Measurements from ENCODE around the gene ABCC11.
A peak's percentile ranks its signal among the peaks of the same experiment; 100 is the strongest.

The ABCC11 gene

GRCh38 chr16:48133455-48134211, 113.7 kb downstream of the ABCC11 start:
- Mint-ChIP-seq H3K9me3 (no peaks in the 10 kb centered on the region), H3K4me3 (no peak overlapping the region), H3K27me3 (ENCODE audit: low read depth) (no peaks in the 10 kb centered on the region), H3K4me1 (ENCODE audit: low read depth) (no peaks in the 10 kb centered on the region), H3K36me3 (ENCODE audit: low read depth) (no peaks in the 10 kb centered on the region), H3K27ac (no peak overlapping the region)
- no peak for DNase-seq (ENCODE audit: low spot score)

GRCh38 chr16:48132696-48133095, 114.6 kb downstream of the ABCC11 start:
- no peak for DNase-seq (ENCODE audit: low spot score)
- H3K4me3 Mint-ChIP-seq, result no peak overlapping the region
- no peaks in the 10 kb centered on the region for H3K4me1 Mint-ChIP-seq (ENCODE audit: low read depth)
- no peaks in the 10 kb centered on the region for H3K9me3 Mint-ChIP-seq
- H3K27me3 Mint-ChIP-seq (ENCODE audit: low read depth), result no peaks in the 10 kb centered on the region
- no peak overlapping the region for H3K27ac Mint-ChIP-seq
- H3K36me3 Mint-ChIP-seq (ENCODE audit: low read depth), result no peaks in the 10 kb centered on the region

- Mint-ChIP-seq H3K27me3 (ENCODE audit: low read depth) (no peaks in the 10 kb centered on the region), H3K4me3 (no peak overlapping the region), H3K27ac (no peak overlapping the region), H3K4me1 (ENCODE audit: low read depth) (no peaks in the 10 kb centered on the region), H3K9me3 (no peaks in the 10 kb centered on the region), H3K36me3 (ENCODE audit: low read depth) (no peaks in the 10 kb centered on the region)
- no peak for DNase-seq (ENCODE audit: low spot score)
Measured at GRCh38 chr16:48131201-48131935, 116.0 kb downstream of the ABCC11 start.

DNA sequence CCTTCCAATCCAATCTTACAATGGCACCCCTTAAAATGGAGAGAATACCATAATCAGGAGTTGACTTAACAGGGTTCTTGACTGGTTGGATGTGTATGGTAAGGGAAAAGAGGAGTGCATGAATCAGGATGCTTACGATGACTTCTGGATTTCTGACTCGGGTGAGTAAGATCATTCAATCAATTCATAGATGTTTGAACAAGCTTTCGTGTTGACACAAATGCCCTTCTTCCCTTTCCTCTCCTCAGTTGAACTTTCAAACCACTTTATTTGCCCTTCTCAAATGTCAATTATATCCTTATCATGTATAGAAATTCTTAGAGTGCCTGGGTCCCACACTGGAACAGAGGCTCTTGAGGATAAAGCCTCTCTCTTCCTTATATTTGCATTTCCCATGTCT, 117.4 kb downstream of the ABCC11 start:
- H3K9me3 Mint-ChIP-seq, result no peaks in the 10 kb centered on the region
- no peak overlapping the region for H3K4me3 Mint-ChIP-seq
- H3K27me3 Mint-ChIP-seq (ENCODE audit: low read depth), result no peaks in the 10 kb centered on the region
- no peak for DNase-seq (ENCODE audit: low spot score)
- H3K27ac Mint-ChIP-seq, result no peak overlapping the region
- H3K4me1 Mint-ChIP-seq (ENCODE audit: low read depth), result no peaks in the 10 kb centered on the region
- no peaks in the 10 kb centered on the region for H3K36me3 Mint-ChIP-seq (ENCODE audit: low read depth)

GRCh38 chr16:48128769-48129168, 118.6 kb downstream of the ABCC11 start:
- no peaks in the 10 kb centered on the region for H3K36me3 Mint-ChIP-seq (ENCODE audit: low read depth)
- H3K27me3 Mint-ChIP-seq (ENCODE audit: low read depth), result no peaks in the 10 kb centered on the region
- no peaks in the 10 kb centered on the region for H3K9me3 Mint-ChIP-seq
- no peak overlapping the region for H3K27ac Mint-ChIP-seq
- DNase-seq (ENCODE audit: low spot score), result no peak
- H3K4me3 Mint-ChIP-seq, result no peak overlapping the region
- H3K4me1 Mint-ChIP-seq (ENCODE audit: low read depth), result no peaks in the 10 kb centered on the region

DNA sequence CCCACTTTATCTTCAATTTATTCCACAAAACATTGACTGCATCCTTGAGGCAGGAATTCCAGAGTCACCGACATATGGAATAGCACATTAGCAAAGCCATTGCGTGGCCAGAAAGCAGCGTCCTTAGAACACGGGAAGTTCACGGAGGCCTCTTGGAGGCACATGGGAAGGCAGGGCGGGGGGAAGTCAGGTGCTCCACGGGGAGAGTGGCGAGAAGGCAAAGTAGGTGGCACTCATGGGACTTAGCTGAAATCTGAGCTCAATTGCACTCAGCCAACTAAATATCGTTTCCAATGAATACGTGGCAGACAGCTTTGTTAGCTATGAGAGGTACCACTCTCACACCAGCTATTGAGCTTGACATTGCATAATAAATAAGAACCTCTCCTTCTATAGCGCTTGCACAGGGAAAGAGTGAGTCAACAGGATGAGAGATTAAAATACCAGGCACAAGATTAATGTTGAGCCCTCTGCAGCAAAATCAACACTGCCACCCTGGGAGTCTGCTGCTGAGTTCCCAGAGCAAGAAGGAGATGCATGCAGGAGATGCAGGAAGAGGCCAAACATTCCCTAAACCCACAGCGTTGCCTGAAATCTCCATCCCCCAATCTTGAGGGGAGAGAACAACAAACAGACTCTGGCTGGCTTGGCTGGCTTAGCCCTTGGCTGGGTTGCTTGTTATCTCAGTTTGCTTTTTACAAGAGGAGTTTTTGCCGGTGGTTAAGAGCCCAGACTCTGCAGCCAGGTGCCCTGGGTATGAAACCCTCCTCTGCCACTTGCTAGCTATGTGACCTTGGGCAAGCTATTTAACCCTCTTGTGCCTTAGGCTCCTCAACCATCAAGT, 120.3 kb downstream of the ABCC11 start:
- Mint-ChIP-seq H3K27ac (no peak overlapping the region), H3K4me3 (no peak overlapping the region), H3K9me3 (no peaks in the 10 kb centered on the region), H3K36me3 (ENCODE audit: low read depth) (no peaks in the 10 kb centered on the region), H3K27me3 (ENCODE audit: low read depth) (no peaks in the 10 kb centered on the region), H3K4me1 (ENCODE audit: low read depth) (no peaks in the 10 kb centered on the region)
- no peak for DNase-seq (ENCODE audit: low spot score)

DNA sequence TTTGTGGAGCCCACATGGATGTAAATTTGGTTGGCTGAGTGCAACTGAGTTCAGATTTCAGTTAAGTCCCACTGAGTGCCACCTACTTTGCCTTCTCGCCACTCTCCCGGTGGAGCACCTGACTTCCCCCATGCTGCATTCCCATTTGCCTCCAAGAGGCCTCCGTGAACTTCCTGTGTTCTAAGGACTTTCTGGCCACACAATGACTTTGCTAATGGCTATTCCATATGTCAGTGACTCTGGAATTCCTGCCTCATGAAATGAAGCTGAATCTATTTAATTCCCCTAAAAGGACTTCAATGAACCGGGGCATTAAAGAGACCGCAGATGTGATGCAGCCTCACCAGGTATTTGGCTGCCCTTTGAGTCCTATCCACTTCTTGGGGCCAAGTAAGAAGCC, 121.5 kb downstream of the ABCC11 start:
- no peaks in the 10 kb centered on the region for H3K27me3 Mint-ChIP-seq (ENCODE audit: low read depth)
- DNase-seq (ENCODE audit: low spot score), result no peak
- H3K4me1 Mint-ChIP-seq (ENCODE audit: low read depth), result no peaks in the 10 kb centered on the region
- no peak overlapping the region for H3K4me3 Mint-ChIP-seq
- no peaks in the 10 kb centered on the region for H3K9me3 Mint-ChIP-seq
- H3K27ac Mint-ChIP-seq, result no peak overlapping the region
- H3K36me3 Mint-ChIP-seq (ENCODE audit: low read depth), result no peaks in the 10 kb centered on the region

GRCh38 chr16:48124266-48124665, 123.1 kb downstream of the ABCC11 start:
- DNase-seq (ENCODE audit: low spot score), result no peak
- Mint-ChIP-seq H3K27me3 (ENCODE audit: low read depth) (no peaks in the 10 kb centered on the region), H3K36me3 (ENCODE audit: low read depth) (no peaks in the 10 kb centered on the region), H3K9me3 (no peaks in the 10 kb centered on the region), H3K27ac (no peak overlapping the region), H3K4me3 (no peak overlapping the region), H3K4me1 (ENCODE audit: low read depth) (no peaks in the 10 kb centered on the region)

DNA sequence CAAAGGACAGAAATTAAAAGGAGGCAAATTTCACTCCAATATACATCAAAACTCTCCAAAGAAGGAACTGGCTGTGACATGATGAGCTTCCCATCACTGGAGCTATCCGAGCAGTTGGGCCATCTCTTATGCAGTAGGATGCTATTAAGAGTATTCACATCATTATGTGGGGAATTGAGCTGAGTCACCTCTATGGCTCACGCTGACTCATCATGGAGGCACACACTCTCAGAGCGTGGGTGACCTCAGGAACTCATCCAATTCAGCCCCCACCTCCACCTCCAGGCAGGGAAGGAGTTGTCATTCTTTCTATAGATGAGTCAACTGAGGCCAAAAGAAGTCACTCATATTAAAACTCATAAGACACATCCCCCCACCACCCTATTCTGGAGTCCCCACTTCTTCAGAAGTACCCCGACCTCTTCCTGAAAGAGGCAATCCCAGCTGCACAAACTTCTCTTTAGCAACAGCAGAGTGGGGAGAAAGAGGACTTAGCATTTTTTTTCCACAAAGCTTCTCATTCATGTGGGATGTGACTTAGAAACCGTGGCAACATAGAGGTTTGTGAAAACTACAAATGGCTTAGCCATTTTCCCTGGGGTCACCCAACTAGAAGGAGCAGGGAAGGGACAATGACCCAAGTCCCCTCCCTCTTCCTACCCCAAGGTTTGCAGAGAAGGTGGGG, 124.1 kb downstream of the ABCC11 start:
- peak; percentile 68 for DNase-seq (ENCODE audit: low spot score)
- no peaks in the 10 kb centered on the region for H3K9me3 Mint-ChIP-seq
- no peak overlapping the region for H3K4me3 Mint-ChIP-seq
- H3K4me1 Mint-ChIP-seq (ENCODE audit: low read depth), result no peaks in the 10 kb centered on the region
- peaks cover 2% of the 10 kb centered on the region for H3K27me3 Mint-ChIP-seq (ENCODE audit: low read depth)
- no peak overlapping the region for H3K27ac Mint-ChIP-seq
- H3K36me3 Mint-ChIP-seq (ENCODE audit: low read depth), result no peaks in the 10 kb centered on the region

GRCh38 chr16:48121276-48121675, 126.1 kb downstream of the ABCC11 start:
- H3K9me3 Mint-ChIP-seq, result no peaks in the 10 kb centered on the region
- no peak overlapping the region for H3K27ac Mint-ChIP-seq
- DNase-seq (ENCODE audit: low spot score), result no peak
- H3K4me3 Mint-ChIP-seq, result no peak overlapping the region
- peaks cover 2% of the 10 kb centered on the region for H3K27me3 Mint-ChIP-seq (ENCODE audit: low read depth)
- H3K36me3 Mint-ChIP-seq (ENCODE audit: low read depth), result no peaks in the 10 kb centered on the region
- no peaks in the 10 kb centered on the region for H3K4me1 Mint-ChIP-seq (ENCODE audit: low read depth)

DNA sequence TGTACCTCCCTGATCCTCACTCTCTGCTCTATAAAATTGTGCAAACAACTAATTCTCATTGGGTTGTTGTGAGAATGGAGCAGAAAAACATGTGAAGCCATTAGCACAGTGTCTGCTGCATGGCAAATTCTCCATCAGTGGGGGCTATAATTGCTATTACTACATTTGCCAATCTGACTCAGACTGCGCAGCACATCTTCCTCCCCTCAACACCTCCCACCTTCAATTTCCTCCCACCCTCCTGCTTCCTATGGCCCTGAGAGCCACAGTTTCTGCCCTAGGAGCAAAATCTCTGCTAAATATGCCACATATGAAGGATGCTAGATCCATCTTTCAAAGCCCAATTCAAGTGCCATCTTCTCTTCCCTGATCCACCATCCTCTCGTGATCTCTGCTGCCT, 128.5 kb downstream of the ABCC11 start:
- Mint-ChIP-seq H3K4me3 (no peak overlapping the region), H3K27ac (no peak overlapping the region), H3K36me3 (ENCODE audit: low read depth) (no peaks in the 10 kb centered on the region), H3K9me3 (no peaks in the 10 kb centered on the region), H3K4me1 (ENCODE audit: low read depth) (no peaks in the 10 kb centered on the region), H3K27me3 (ENCODE audit: low read depth) (peaks cover 2% of the 10 kb centered on the region)
- DNase-seq (ENCODE audit: low spot score), result no peak

DNA sequence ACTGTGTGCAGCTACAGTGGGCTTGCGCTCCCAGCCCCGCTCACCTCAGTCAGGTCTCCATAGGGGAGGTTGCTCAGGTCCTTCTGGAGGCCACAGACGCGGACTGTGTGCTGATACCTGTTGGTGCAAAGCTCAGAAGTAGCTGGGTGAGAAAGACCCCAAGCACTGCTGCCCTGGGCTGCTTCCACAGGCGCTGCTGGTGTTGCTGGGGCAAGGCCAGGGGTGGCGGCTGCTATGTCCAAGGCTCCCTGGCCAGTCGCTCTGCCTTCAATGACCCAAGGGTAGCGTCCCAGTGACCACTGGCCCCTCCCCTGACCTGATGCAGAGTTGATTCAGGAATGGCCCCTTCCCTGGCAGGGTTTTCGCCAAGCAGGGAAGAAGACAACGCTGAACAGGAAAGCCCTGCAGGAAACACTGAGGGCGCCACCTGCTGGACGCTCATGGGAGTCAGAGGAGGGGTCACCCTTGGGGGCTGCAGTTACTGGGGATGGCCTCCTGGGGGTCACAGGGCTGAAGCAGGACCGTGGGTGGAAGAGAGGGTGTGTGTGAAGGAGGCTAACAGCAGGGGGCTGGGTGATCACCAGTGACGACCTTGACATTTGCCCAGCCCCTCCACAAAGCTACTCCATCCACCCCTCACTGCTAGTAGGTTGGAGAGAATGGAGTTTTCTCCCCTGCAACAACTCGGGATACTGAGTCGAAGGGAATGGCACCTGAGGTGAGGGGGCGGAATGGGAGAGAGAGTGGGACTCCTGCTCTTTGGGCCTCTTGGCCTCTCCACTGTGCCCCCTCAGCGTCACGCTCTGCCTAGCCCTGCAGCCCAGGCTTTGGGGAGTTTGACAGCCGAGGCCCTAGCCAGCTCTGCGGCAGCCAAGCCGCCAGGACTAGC, 129.9 kb downstream of the ABCC11 start:
- peaks cover 2% of the 10 kb centered on the region for H3K27me3 Mint-ChIP-seq (ENCODE audit: low read depth)
- no peak overlapping the region for H3K27ac Mint-ChIP-seq
- peak; percentile 10 for DNase-seq (ENCODE audit: low spot score)
- H3K4me1 Mint-ChIP-seq (ENCODE audit: low read depth), result no peaks in the 10 kb centered on the region
- no peaks in the 10 kb centered on the region for H3K36me3 Mint-ChIP-seq (ENCODE audit: low read depth)
- no peak overlapping the region for H3K4me3 Mint-ChIP-seq
- H3K9me3 Mint-ChIP-seq, result no peaks in the 10 kb centered on the region

All from T-helper 2 cell treated with Interferon-gamma antibody and Interleukin-4, amounts not matched to agents 5 μg/mL and 100 μg/mL, for 36 hours (primary cell).